Measurements from ENCODE around the gene HDAC5.

DNA sequence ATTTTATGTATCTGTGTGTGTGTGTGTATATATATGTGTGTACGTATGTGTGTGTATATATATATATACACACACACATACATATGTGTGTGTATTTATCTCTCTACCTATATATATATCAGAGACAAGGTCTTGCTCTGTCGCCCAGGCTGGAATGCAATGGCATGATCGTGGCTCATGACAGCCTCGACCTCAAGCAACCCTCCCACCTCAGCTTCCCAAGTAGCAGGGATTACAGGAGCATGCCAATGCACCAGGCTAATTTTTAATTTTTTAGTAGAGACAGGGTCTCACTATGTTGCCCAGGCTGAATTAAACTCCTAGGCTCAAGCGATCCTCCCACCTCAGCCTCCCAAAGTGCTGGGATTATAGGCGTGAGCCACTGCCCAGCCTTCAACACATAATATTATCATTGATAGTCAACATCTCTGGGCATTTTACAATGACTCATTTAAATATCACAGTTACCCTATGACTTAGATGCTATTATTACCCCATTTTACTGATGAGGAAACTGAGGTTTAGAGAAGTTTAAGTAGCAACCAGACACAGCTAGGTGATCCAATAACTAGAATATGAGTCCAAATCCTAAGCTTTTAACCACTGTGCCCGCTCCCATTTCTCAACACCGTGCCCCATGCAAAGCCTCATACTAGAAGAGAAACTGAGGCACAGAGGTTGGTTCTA is 28.6 kb downstream of the HDAC5 start:
- TF ChIP-seq, protein P1, sequence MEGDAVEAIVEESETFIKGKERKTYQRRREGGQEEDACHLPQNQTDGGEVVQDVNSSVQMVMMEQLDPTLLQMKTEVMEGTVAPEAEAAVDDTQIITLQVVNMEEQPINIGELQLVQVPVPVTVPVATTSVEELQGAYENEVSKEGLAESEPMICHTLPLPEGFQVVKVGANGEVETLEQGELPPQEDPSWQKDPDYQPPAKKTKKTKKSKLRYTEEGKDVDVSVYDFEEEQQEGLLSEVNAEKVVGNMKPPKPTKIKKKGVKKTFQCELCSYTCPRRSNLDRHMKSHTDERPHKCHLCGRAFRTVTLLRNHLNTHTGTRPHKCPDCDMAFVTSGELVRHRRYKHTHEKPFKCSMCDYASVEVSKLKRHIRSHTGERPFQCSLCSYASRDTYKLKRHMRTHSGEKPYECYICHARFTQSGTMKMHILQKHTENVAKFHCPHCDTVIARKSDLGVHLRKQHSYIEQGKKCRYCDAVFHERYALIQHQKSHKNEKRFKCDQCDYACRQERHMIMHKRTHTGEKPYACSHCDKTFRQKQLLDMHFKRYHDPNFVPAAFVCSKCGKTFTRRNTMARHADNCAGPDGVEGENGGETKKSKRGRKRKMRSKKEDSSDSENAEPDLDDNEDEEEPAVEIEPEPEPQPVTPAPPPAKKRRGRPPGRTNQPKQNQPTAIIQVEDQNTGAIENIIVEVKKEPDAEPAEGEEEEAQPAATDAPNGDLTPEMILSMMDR (IDR thresholded peaks at IDR 0.05; ENCODE audit: borderline replicate concordance, extremely low read depth, low read length, poor library complexity, severe bottlenecking), result no peak
- no peak for TF ChIP-seq EZH2 (IDR thresholded peaks at IDR 0.05; ENCODE audit: borderline replicate concordance, low read depth, low read length, severe bottlenecking)

All from DND-41 (cell line).